Endothelial cell (in vitro differentiated cells): ENCODE data around the gene MESP1. TPM values are rescaled to one million over a fixed set of nuclear protein-coding genes. Genes with fewer than 3 reads are reported as not detected.

Experiments used
- DNase-seq: peaks from one replicate; pipeline ENCODE4 v3.0.0; 2021; ENCODE audit warnings: low spot score
- H3K27ac Mint-ChIP-seq: one replicate; pipeline ENCODE4 v1.8.0; 2021; ENCODE audit warnings: mixed read lengths, inconsistent platforms; ENCODE audit not compliant: unreplicated experiment
- H3K27me3 Mint-ChIP-seq: one replicate; pipeline ENCODE4 v1.8.0; 2021; ENCODE audit warnings: mild to moderate bottlenecking, moderate library complexity, mixed read lengths, inconsistent platforms; ENCODE audit not compliant: unreplicated experiment
- H3K36me3 Mint-ChIP-seq: one replicate; pipeline ENCODE4 v1.8.0; 2021; ENCODE audit warnings: mild to moderate bottlenecking, low read depth, mixed read lengths, inconsistent platforms; ENCODE audit not compliant: unreplicated experiment
- H3K4me1 Mint-ChIP-seq: one replicate; pipeline ENCODE4 v1.8.0; 2021; ENCODE audit warnings: mild to moderate bottlenecking, mixed read lengths, inconsistent platforms; ENCODE audit not compliant: unreplicated experiment
- H3K4me3 Mint-ChIP-seq: one replicate; pipeline ENCODE4 v1.8.0; 2021; ENCODE audit warnings: mild to moderate bottlenecking, mixed read lengths, inconsistent platforms; ENCODE audit not compliant: unreplicated experiment
- H3K9me3 Mint-ChIP-seq: one replicate; pipeline ENCODE4 v1.8.0; 2021; ENCODE audit warnings: mixed read lengths, inconsistent platforms; ENCODE audit not compliant: unreplicated experiment
- total RNA-seq: library from RNA; stranded (reverse); fragmentation: NEBNext Ultra II Directional; extraction: Animal tissue kit (Norgen Biotek cat#: 25700); gene quantifications from one replicate; pipeline ENCODE4 v1.2.1, GENCODE V29; 2021; ENCODE audit not compliant: unreplicated experiment
- TF ChIP-seq, protein P1 (sequence below): fragments of 200-600 bp; sonication (generic); IDR thresholded peaks from one replicate; pipeline ENCODE4 v1.5.0; 2021; ENCODE audit warnings: antibody characterized with exemption; ENCODE audit not compliant: unreplicated experiment

The MESP1 gene
- total RNA-seq, 1 donor from 2014 or later: not detected

DNA sequence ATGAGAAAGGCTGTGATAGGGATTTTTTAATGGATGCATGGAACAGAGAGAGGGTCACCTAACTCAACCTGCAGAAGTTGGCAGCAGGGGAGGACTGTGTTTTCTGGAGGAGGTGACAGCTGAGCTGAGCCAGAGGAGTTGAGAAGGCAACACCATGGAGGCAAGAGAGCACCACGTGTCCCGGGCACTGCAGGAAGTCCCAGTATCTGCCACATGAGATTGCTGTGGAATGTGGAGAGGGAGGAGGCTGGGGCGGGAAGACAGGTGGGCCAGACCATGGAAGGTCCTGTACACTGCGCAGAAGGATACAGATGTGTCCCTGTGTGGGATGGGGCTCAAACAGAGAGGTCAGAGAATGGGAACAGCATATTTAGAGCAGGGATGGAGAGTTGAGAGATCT is 15.3 kb downstream of the MESP1 start:
- Mint-ChIP-seq H3K4me3 (no peak overlapping the region), H3K36me3 (no peaks in the 10 kb centered on the region), H3K9me3 (no peaks in the 10 kb centered on the region), H3K4me1 (peaks cover 5% of the 10 kb centered on the region), H3K27ac (no peak overlapping the region), H3K27me3 (peaks cover 5% of the 10 kb centered on the region)
- TF ChIP-seq, protein P1, sequence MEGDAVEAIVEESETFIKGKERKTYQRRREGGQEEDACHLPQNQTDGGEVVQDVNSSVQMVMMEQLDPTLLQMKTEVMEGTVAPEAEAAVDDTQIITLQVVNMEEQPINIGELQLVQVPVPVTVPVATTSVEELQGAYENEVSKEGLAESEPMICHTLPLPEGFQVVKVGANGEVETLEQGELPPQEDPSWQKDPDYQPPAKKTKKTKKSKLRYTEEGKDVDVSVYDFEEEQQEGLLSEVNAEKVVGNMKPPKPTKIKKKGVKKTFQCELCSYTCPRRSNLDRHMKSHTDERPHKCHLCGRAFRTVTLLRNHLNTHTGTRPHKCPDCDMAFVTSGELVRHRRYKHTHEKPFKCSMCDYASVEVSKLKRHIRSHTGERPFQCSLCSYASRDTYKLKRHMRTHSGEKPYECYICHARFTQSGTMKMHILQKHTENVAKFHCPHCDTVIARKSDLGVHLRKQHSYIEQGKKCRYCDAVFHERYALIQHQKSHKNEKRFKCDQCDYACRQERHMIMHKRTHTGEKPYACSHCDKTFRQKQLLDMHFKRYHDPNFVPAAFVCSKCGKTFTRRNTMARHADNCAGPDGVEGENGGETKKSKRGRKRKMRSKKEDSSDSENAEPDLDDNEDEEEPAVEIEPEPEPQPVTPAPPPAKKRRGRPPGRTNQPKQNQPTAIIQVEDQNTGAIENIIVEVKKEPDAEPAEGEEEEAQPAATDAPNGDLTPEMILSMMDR: no peak
- no peak for DNase-seq

DNA sequence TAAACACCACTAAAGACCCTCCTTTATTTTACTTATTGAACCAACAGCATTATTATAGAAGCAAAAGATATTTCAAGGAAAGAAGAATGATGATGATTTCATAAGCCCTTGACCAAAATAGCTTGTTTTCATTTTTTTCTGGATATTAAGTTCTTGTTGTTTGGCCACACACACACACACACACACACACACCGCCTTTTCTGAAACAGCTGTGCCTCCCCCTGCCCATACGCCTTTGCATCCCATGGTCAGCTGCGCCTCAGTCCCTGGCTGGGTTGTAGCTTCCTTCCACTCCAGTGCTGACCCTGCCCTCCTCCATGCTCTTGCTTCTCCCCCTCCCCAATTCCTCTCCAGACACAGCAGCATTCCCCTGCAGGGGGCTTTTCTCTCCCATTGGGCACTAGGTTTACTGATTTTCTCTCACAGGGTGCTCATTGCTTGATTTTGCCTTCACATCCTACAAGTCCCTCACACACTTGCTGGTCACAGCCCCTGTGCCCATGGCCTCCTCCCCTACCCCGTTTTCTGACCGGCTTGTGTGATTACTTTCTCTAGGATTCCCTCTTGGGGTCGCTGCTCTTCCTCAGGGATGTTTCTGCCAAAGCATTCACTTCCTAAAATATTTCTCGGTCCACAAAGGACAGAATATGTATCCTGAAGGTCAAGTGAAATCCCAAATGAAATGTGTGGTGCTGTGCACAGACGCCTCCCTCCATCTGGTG is 18.4 kb downstream of the MESP1 start:
- Mint-ChIP-seq H3K27me3 (peaks cover 3% of the 10 kb centered on the region), H3K4me1 (peaks cover 9% of the 10 kb centered on the region), H3K36me3 (no peaks in the 10 kb centered on the region), H3K27ac (no peak overlapping the region), H3K9me3 (no peaks in the 10 kb centered on the region), H3K4me3 (no peak overlapping the region)
- DNase-seq: no peak
- TF ChIP-seq, protein P1: no peak

GRCh38 chr15:89731275-89731674 is 19.8 kb downstream of the MESP1 start:
- Mint-ChIP-seq H3K27me3 (peaks cover 3% of the 10 kb centered on the region), H3K36me3 (no peaks in the 10 kb centered on the region), H3K4me3 (no peak overlapping the region), H3K4me1 (peaks cover 9% of the 10 kb centered on the region), H3K27ac (no peak overlapping the region), H3K9me3 (no peaks in the 10 kb centered on the region)
- no peak for DNase-seq
- TF ChIP-seq, protein P1: no peak

DNA sequence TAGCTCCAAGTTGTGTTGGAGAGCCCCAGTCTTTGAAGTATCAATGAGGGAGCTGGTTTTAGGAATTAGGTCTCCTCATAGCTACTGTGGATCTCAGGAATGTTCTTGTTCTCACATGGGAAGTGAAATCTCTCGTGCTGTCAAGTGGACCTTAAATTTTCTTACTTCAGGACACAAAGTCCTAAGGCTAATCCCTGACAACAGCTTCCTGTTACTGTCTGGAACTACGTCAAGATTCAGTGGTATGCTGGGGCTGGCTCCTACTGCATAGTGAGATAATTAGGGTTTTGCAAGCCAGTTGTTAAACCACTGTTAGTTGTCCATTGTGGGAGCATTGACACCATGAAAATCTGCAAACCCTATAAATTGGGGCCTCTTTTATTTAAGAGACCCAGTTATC is 22.8 kb downstream of the MESP1 start:
- Mint-ChIP-seq H3K9me3 (no peaks in the 10 kb centered on the region), H3K27me3 (no peaks in the 10 kb centered on the region), H3K4me1 (peaks cover 4% of the 10 kb centered on the region), H3K36me3 (no peaks in the 10 kb centered on the region), H3K27ac (no peak overlapping the region), H3K4me3 (no peak overlapping the region)
- TF ChIP-seq, protein P1: no peak
- no peak for DNase-seq

- no peak overlapping the region for H3K4me3 Mint-ChIP-seq
- H3K4me1 Mint-ChIP-seq: peaks cover 4% of the 10 kb centered on the region
- H3K27me3 Mint-ChIP-seq: no peaks in the 10 kb centered on the region
- H3K9me3 Mint-ChIP-seq: no peaks in the 10 kb centered on the region
- H3K27ac Mint-ChIP-seq: no peak overlapping the region
- H3K36me3 Mint-ChIP-seq: no peaks in the 10 kb centered on the region
- TF ChIP-seq, protein P1: no peak
- DNase-seq: no peak
Measured at GRCh38 chr15:89725064-89725463, 26.0 kb downstream of the MESP1 start.
